NCI-H526 treated with DMSO at 0.1 percent for 48 hours (cell line): ENCODE measurements around the gene ELAVL1.

Experiments
- DNase-seq: peaks from one replicate; lab custom pipeline; 2025; lab: John Stamatoyannopoulos, UW

Gene ELAVL1

GRCh38 chr19:8021374-8021773 is 15.9 kb upstream of the ELAVL1 start:
- no peak for DNase-seq

GRCh38 chr19:8020681-8021080 is 15.2 kb upstream of the ELAVL1 start:
- no peak for DNase-seq

GRCh38 chr19:8017808-8018207 is 12.4 kb upstream of the ELAVL1 start:
- DNase-seq = no peak

GRCh38 chr19:8004723-8005513 is 523 bp downstream of the ELAVL1 start:
- no peak for DNase-seq

GRCh38 chr19:8004001-8004400 is 1.4 kb downstream of the ELAVL1 start:
- DNase-seq = no peak

GRCh38 chr19:8001995-8002849 is 3.2 kb downstream of the ELAVL1 start:
- peak; percentile 16 for DNase-seq

- DNase-seq = no peak
Observed at GRCh38 chr19:8001651-8001994, 3.8 kb downstream of the ELAVL1 start.

- no peak for DNase-seq
Observed at GRCh38 chr19:8000298-8001038, 5.0 kb downstream of the ELAVL1 start.

- no peak for DNase-seq
Observed at GRCh38 chr19:7999376-7999775, 6.1 kb downstream of the ELAVL1 start.

- DNase-seq = no peak
Observed at GRCh38 chr19:7997809-7998480, 7.5 kb downstream of the ELAVL1 start.

- no peak for DNase-seq
Observed at GRCh38 chr19:7996883-7997282, 8.6 kb downstream of the ELAVL1 start.

- DNase-seq = no peak
Observed at GRCh38 chr19:7995810-7996158, 9.7 kb downstream of the ELAVL1 start.

GRCh38 chr19:7994928-7995809 is 10.3 kb downstream of the ELAVL1 start:
- no peak for DNase-seq

- no peak for DNase-seq
Observed at GRCh38 chr19:7994114-7994513, 11.3 kb downstream of the ELAVL1 start.

GRCh38 chr19:7993560-7993959 is 11.9 kb downstream of the ELAVL1 start:
- DNase-seq = no peak

GRCh38 chr19:7992575-7992974 is 12.9 kb downstream of the ELAVL1 start:
- no peak for DNase-seq

GRCh38 chr19:7989071-7989575 is 16.3 kb downstream of the ELAVL1 start:
- no peak for DNase-seq

GRCh38 chr19:7988307-7988706 is 17.1 kb downstream of the ELAVL1 start:
- no peak for DNase-seq

GRCh38 chr19:7987114-7987768 is 18.2 kb downstream of the ELAVL1 start:
- DNase-seq = no peak

- no peak for DNase-seq
Observed at GRCh38 chr19:7986321-7987113, 18.9 kb downstream of the ELAVL1 start.
